SK-N-MC (cell line): ENCODE results near the gene CUX1.
"Not testable (repeated sequence)": the region's sequence is repeated elsewhere in the genome, so short reads cannot be mapped to it uniquely, and the experiment has no call there.

Experiments used
- DNase-seq: peaks from one replicate; pipeline ENCODE4 v3.0.0-alpha.2; 2011; ENCODE audit warnings: low read depth, low spot score
- H3K27ac ChIP-seq: fragments of 200-600 bp; sonication (generic); 2 replicates; pipeline ENCODE4 v1.5.1; 2016; ENCODE audit warnings: mixed run types
- H3K36me3 ChIP-seq: fragments of 200-600 bp; sonication (generic); 2 replicates; pipeline ENCODE4 v1.6.1; 2017; ENCODE audit warnings: antibody characterized with exemption, low read length, mixed read lengths; ENCODE audit not compliant: insufficient read depth
- H3K4me3 ChIP-seq: fragments of 200-600 bp; sonication (generic); 2 replicates; pipeline ENCODE4 v1.5.1; 2016
- H3K9ac ChIP-seq: fragments of 200-600 bp; sonication (generic); 2 replicates; pipeline ENCODE4 v1.8.0; 2017; ENCODE audit warnings: mixed run types, mixed read lengths; ENCODE audit not compliant: insufficient read length
- H3K9me3 ChIP-seq: fragments of 200-600 bp; sonication (generic); 2 replicates; pipeline ENCODE4 v1.6.1; 2017; ENCODE audit warnings: low read depth, mild to moderate bottlenecking, antibody characterized with exemption, low read length, moderate library complexity, mixed read lengths
- EZH2 ChIP-seq: fragments of 200-600 bp; sonication (generic); IDR thresholded peaks from one replicate; pipeline ENCODE4 v1.6.1; 2017; ENCODE audit warnings: antibody characterized with exemption
- FOXP2 ChIP-seq: optimal IDR thresholded peaks from 2 replicates; pipeline ENCODE3; 2011; ENCODE audit warnings: mild to moderate bottlenecking, moderate library complexity; ENCODE audit not compliant: insufficient read depth; ENCODE audit errors: extremely low read length, control extremely low read depth
- POLR2AphosphoS5 ChIP-seq: IDR thresholded peaks from 2 replicates; pipeline ENCODE4 v1.6.1; 2012; ENCODE audit warnings: mild to moderate bottlenecking, low read depth, low read length, borderline replicate concordance

Gene CUX1

DNA sequence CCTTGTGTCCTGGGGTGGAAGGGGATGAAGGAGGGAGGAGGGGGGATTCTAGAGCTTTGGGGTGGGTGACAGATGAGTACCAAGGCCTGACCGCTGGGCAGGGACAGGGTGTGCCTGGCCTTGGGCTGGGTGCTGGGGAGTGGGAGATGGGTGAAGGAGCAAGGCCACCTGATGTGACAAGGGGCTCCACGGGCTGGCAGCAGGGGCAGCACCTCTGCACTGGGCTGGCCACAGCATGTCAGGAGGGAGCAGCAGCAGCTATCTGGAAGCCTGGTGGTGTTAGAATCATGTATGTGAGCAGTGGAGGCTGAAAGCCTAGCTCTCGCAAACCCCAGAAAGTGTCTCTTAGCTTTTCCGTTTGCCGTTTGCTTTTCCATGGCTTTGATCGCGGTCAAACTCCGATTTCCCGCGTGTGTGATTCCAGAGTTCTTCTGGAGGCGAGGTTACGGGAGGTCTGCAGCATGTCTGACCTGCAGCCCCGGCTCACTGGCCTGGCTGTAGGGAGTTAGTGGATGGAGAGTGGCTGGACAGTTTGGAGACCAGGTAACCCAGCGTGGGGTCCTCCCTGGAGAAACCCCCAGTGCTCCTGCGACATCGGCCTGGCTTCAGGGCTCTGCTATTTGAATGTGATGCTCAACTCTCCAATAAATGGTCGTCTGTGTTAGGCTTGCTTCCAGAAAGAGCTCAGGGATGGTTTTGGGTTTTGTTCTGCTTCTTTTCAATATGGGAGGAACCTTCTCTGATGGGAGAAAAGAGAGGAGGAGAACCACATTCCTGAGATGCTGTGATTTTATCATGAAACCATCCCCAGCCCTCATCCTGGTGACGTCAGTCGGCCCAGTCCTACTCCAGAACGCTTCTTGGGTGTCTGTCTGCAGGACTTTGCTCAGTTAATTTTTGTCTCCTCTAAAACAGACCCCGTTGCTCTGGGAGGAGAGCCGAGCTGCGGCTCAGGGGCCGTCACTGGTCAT, 105.5 kb downstream of the CUX1 start:
- Histone ChIP-seq H3K9ac (no peak overlapping the region), H3K36me3 (peaks cover 6% of the 10 kb centered on the region; the same call in 1 of the 2 replicates), H3K4me3 (no peak overlapping the region), H3K9me3 (no peaks in the 10 kb centered on the region), H3K27ac (no peak overlapping the region)
- DNase-seq, result no peak
- no peak for TF ChIP-seq POLR2AphosphoS5
- no peak for TF ChIP-seq EZH2
- TF ChIP-seq FOXP2, result no peak

DNA sequence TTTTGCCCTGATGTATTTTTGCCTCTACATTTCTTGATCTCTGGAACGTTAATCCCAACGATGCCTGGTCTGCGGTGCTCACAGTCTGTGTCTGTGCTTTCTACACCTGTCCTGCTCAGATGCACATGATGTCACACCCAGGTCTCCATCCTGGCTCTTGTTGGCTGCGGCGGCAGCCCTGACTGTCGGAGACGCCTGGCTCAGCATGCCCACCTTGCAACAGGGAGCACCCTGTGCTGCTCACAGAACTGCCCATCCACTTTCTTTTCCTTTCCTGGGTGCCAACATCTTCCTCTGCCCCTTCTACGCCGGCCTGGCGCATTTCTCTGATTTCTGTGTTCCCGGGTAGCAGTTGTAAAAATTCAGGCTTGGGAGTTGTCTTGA, 106.2 kb downstream of the CUX1 start:
- TF ChIP-seq POLR2AphosphoS5 (no peak), EZH2 (no peak), FOXP2 (no peak)
- no peak overlapping the region for H3K4me3 ChIP-seq
- DNase-seq, result no peak
- H3K9me3 ChIP-seq, result no peaks in the 10 kb centered on the region
- no peaks in the 10 kb centered on the region; the same call in 1 of the 2 replicates for H3K36me3 ChIP-seq
- no peak overlapping the region for H3K27ac ChIP-seq
- no peak overlapping the region for H3K9ac ChIP-seq

DNA sequence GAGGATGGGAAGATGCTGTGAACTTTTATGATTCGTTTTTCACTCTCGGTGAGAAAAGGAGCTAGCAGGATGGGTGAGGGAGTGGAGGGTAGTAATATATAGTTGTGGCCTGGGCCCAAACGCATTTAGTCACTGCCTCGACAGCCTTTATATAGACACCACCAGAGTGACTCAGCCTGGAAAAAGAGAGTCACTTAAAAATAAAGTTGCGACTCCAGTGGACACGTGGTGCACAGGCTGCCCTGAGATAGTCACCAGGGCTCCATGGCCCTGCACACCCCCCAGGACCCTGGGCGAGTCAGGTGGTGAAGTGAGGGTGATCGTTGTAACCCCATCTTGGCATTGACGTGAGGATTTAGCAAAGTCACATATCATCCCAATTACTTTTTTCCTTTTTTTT, 106.7 kb downstream of the CUX1 start:
- Histone ChIP-seq H3K4me3 (no peak overlapping the region), H3K36me3 (no peaks in the 10 kb centered on the region), H3K27ac (no peak overlapping the region), H3K9me3 (no peaks in the 10 kb centered on the region), H3K9ac (no peak overlapping the region)
- DNase-seq, result no peak
- TF ChIP-seq POLR2AphosphoS5, result no peak
- no peak for TF ChIP-seq FOXP2
- no peak for TF ChIP-seq EZH2

DNA sequence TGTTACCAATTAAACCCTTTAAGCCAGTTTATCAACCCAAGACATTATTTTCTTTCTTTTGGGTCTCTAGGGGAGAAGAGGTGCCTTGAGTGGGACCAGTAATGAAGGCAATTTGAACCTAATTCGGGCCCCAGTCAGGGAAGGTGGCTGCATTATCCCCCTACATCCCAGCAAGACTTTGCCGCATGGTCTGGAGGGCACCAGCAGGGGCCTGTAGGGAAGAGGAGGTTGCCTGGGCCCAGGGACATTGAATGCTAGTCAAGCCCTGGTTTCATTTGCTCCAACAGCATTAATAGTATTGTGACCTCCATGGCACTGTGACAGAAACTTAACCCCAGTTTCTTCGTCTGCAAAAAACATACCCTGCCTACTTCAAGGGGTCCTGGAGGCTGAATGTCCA, 108.8 kb downstream of the CUX1 start:
- Histone ChIP-seq H3K36me3 (no peaks in the 10 kb centered on the region), H3K27ac (no peak overlapping the region), H3K9ac (no peak overlapping the region), H3K9me3 (peaks cover 2% of the 10 kb centered on the region; the same call in 1 of the 2 replicates), H3K4me3 (no peak overlapping the region)
- DNase-seq, result no peak
- TF ChIP-seq FOXP2 (no peak), POLR2AphosphoS5 (no peak), EZH2 (no peak)

DNA sequence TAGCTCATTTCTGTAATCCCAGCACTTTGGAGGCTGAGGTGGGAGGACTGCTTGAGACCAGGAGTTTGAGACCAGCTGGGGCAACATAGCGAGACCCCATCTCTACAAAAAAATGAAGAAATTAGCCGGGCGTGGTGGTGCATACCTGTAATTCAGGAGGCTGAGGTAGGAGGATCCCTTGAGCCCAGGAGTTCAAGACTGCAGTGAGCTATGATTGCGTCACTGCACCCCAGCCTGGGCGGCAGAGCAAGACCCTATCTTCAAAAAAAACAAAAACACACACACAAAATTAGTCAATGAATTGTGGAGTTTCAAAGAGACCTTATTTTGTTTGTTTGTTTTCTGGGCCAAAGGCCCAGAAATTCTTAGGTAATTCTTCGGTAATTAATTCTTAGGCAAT, 110.0 kb downstream of the CUX1 start:
- no peaks in the 10 kb centered on the region for H3K36me3 ChIP-seq
- no peak overlapping the region for H3K27ac ChIP-seq
- TF ChIP-seq POLR2AphosphoS5, result no peak
- no peak for TF ChIP-seq EZH2
- no peak for TF ChIP-seq FOXP2
- H3K9me3 ChIP-seq, result peaks cover 2% of the 10 kb centered on the region; the same call in 1 of the 2 replicates
- H3K9ac ChIP-seq, result no peak overlapping the region
- no peak overlapping the region for H3K4me3 ChIP-seq
- no peak for DNase-seq

DNA sequence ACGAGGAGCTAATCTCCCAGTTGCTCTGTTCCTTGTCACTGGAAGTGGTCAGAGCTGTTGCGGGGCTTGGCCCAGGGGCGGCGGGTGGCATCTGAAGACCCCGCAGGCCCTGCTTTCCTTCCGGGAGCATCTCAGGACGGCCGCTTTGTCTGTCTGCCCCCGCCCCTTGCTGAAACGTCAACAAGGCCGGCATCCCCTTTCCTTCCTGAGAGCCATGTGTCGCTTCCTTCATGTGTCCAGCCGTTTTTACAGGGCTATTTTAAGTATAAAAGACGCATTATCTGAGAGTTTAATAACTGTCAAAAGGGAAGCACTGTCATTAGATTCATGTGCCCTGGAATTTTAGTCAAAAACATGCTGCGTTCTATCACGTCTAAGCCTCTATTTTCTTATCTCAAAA, 110.4 kb downstream of the CUX1 start:
- no peak overlapping the region for H3K4me3 ChIP-seq
- H3K9ac ChIP-seq, result no peak overlapping the region
- H3K36me3 ChIP-seq, result no peaks in the 10 kb centered on the region
- peaks cover 2% of the 10 kb centered on the region; the same call in 1 of the 2 replicates for H3K9me3 ChIP-seq
- TF ChIP-seq FOXP2, result no peak
- no peak for TF ChIP-seq POLR2AphosphoS5
- TF ChIP-seq EZH2, result no peak
- no peak overlapping the region for H3K27ac ChIP-seq
- no peak for DNase-seq

DNA sequence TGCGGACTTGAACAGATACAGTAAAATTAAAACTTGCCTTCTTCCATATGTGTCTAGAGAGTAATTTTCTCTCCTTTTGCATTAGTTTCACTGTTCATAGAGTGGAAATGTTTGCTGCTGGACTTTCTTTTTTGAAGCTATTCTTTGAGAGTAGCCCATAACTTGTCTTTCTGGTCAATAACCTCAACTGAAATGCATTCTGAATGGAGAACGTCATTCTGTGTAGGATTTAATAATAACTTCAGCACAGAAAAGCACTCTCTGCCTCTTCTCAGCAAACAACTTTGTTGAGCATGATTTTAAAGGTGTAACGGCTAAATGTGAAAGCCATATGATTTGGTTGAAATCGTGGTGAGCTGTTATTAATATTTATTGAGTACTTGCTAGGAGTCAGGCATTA, 111.8 kb downstream of the CUX1 start:
- Histone ChIP-seq H3K9ac (no peak overlapping the region), H3K4me3 (no peak overlapping the region), H3K36me3 (no peaks in the 10 kb centered on the region), H3K9me3 (peaks cover 2% of the 10 kb centered on the region; the same call in 1 of the 2 replicates), H3K27ac (no peak overlapping the region)
- TF ChIP-seq EZH2, result no peak
- TF ChIP-seq POLR2AphosphoS5, result no peak
- TF ChIP-seq FOXP2, result no peak
- DNase-seq, result no peak

DNA sequence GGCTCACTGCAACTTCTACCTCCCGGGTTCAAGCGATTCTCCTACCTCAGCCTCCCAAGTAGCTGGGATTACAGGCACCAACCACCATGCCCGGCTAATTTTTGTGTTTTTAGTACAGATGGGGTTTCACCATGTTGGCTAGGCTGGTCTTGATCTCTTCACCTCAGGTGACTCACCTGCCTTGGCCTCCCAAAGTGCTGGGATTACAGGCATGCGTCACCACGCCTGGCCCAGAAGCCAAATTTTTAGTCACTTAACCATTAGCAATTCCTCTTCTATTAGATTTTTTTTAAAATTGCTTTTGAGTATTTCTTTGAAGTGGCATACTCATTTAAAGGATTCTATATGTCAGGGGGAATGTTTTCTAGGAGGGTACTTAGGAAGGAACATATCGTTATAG, 112.5 kb downstream of the CUX1 start:
- H3K27ac ChIP-seq, H3K9me3 ChIP-seq, H3K4me3 ChIP-seq, H3K36me3 ChIP-seq, H3K9ac ChIP-seq, DNase-seq: not testable (repeated sequence)
